Measurements from ENCODE around the gene COQ5.
A peak's percentile ranks its signal among the peaks of the same experiment; 100 is the strongest.

GRCh38 chr12:120495731-120496412 is 33.1 kb downstream of the COQ5 start, which contains the start of gene DYNLL1:
- no peak for TF ChIP-seq CTCF (conservative IDR thresholded peaks at IDR 0.05; ENCODE audit: low read depth, low read length)
- TF ChIP-seq SMC3 (IDR thresholded peaks at IDR 0.05; ENCODE audit: low read depth, low read length), result no peak
- peak; percentile 98 for TF ChIP-seq MXI1 (IDR thresholded peaks at IDR 0.05; ENCODE audit: borderline replicate concordance, low read depth, low read length)
- no peak for TF ChIP-seq RFX5 (IDR thresholded peaks at IDR 0.05; ENCODE audit: low read depth, low read length)
- TF ChIP-seq POLR2A (IDR thresholded peaks at IDR 0.05; ENCODE audit: low read depth, low read length), result peak; percentile 95
